Heart left ventricle (tissue), 13 donors: ENCODE measurements around the gene PRMT3.

ENCODE experiments used
- CTCF ChIP-seq, 12 donors: fragments of 200-600 bp; sonication (generic) in 4 of 12; IDR thresholded peaks; one replicate each; pipeline versions ENCODE4 v1.5.0 to v1.8.0; 2018 to 2022; ENCODE audit warnings: antibody characterized with exemption in 12 of 12, mild to moderate bottlenecking in 5 of 12
- POLR2A ChIP-seq, 2 donors: fragments of 450-650 bp; IDR thresholded peaks; one replicate each; pipeline ENCODE4 v1.6.1; 2017; ENCODE audit warnings: antibody characterized with exemption in 2 of 2, mild to moderate bottlenecking in 2 of 2, moderate library complexity in 2 of 2
- donor health status: ischemic (EF 13 %, LVEDD 7.1; RV severe dilation, severe dysfunction).
- donor health status: DM: no; HTN: yes; CAD: no.
- donor health status: DM: no; HTN: no; CAD: no.
- donor health status: ischemic (EF 25% LVEDD 6.9; RV normal size, moderate dysfunction).
- donor health status: ischemic (EF 25% LVEDD 5.7; RV mildly dilated, moderate dysfunction).
- donor health status: ischemic (EF 35%, LVEDD 5.7; RV mildly dilated, moderate dysfunction).
- donor health status: nonischemic (EF 11% LVEDD 7.7; RV severe dilation, severe dysfunction).
- donor health status: DM: yes; HTN: yes; CAD: no.
- donor health status: PGD.
- donor health status: ischemic (EF 29% LVEDD 5.4; RV normal size, mild dysfunction).
- donor health status: nonischemic (EF 23%, LVEDD 6.1; RV moderate dilation, normal function).

- no peak for TF ChIP-seq CTCF (IDR thresholded peaks at IDR 0.05)
- no peak for TF ChIP-seq POLR2A (IDR thresholded peaks at IDR 0.05)
These were observed 100.8 kb downstream of the PRMT3 start for GRCh38 chr11:20488352-20488751.
